H1 (cell line): ENCODE measurements around the gene PRDM15. TPM values are rescaled to one million over a fixed set of nuclear protein-coding genes. Genes with fewer than 3 reads are reported as not detected.

ENCODE experiments used
- CTCF ChIA-PET: fragments of 300-600 bp; sonication (Branson Sonifier 250); formaldehyde crosslinking; loops from one replicate; lab custom pipeline; 2021; ENCODE audit not compliant: partially characterized antibody; lab: Charles Lee
- POLR2A ChIA-PET: fragments of 300-600 bp; sonication (Branson Sonifier 250); formaldehyde crosslinking; loops from one replicate; lab custom pipeline; 2021; ENCODE audit warnings: inconsistent platforms; ENCODE audit not compliant: partially characterized antibody; lab: Charles Lee
- DNase-seq, 2 experiments: peaks; one replicate each; pipeline versions ENCODE4 v3.0.0 to v3.0.0-alpha.2; 2010 to 2022; ENCODE audit warnings: low spot score in 2 of 2, low read depth in 1 of 2, mixed read lengths in 1 of 2
- FAIRE-seq: peaks from 2 replicates; lab custom pipeline; 2011; peaks lifted over from hg19 to GRCh38; lab: Jason Lieb, UNC
- H2AFZ ChIP-seq: 2 replicates; pipeline ENCODE4 v1.8.1; 2012; ENCODE audit warnings: low read length, inconsistent platforms
- H2AK5ac ChIP-seq: 2 replicates; pipeline ENCODE4 v1.6.1; 2013; ENCODE audit warnings: low read depth, low read length
- H2BK120ac ChIP-seq: replicated peaks from 2 replicates; pipeline ENCODE3; 2013; ENCODE audit warnings: low read depth, low read length, inconsistent platforms
- H2BK12ac ChIP-seq: 2 replicates; pipeline ENCODE4 v1.6.1; 2013; ENCODE audit warnings: low read depth, low read length
- H2BK15ac ChIP-seq: 2 replicates; pipeline ENCODE4 v1.6.1; 2013; ENCODE audit warnings: low read length
- H2BK20ac ChIP-seq: 2 replicates; pipeline ENCODE4 v1.6.1; 2013; ENCODE audit warnings: low read length
- H2BK5ac ChIP-seq: 2 replicates; pipeline ENCODE4 v1.6.1; 2013; ENCODE audit warnings: low read depth, low read length
- H3K14ac ChIP-seq: 2 replicates; pipeline ENCODE4 v1.6.1; 2013; ENCODE audit warnings: inconsistent platforms; ENCODE audit not compliant: insufficient read length
- H3K18ac ChIP-seq: 2 replicates; pipeline ENCODE4 v1.6.1; 2013; ENCODE audit warnings: low read length; ENCODE audit errors: extremely low read depth
- H3K23ac ChIP-seq: 2 replicates; pipeline ENCODE4 v1.6.1; 2013; ENCODE audit warnings: inconsistent platforms; ENCODE audit not compliant: insufficient read length
- H3K23me2 ChIP-seq: 2 replicates; pipeline ENCODE4 v1.6.1; 2013; ENCODE audit warnings: low read depth, low read length
- H3K27ac ChIP-seq: 2 replicates; pipeline ENCODE4 v1.6.1; 2011; ENCODE audit warnings: low read depth, low read length, inconsistent platforms
- H3K27me3 ChIP-seq, 4 experiments: replicated peaks in 1 of 4; 1 replicate in 1 of 4; 2 replicates in 3 of 4; pipeline versions ENCODE4 v1.6.1 to v1.8.1; 2011 to 2013; ENCODE audit warnings: low read length in 3 of 4, mild to moderate bottlenecking in 3 of 4, inconsistent platforms in 2 of 4, mixed read lengths in 2 of 4, moderate library complexity in 1 of 4; ENCODE audit not compliant: control insufficient read depth in 3 of 4, insufficient read depth in 3 of 4; ENCODE audit errors: extremely low read depth in 1 of 4
- H3K36me3 ChIP-seq, 4 experiments: 2 replicates each; pipeline versions ENCODE4 v1.6.1 to v1.8.1; 2011 to 2013; ENCODE audit warnings: mild to moderate bottlenecking in 4 of 4, low read length in 3 of 4, moderate library complexity in 2 of 4, control low read depth in 1 of 4, inconsistent platforms in 1 of 4; ENCODE audit not compliant: insufficient read depth in 4 of 4, control insufficient read depth in 2 of 4
- H3K4ac ChIP-seq: replicated peaks from 2 replicates; pipeline ENCODE3; 2013; ENCODE audit warnings: low read length, low read depth, mixed read lengths, inconsistent platforms; ENCODE audit not compliant: insufficient read length
- H3K4me1 ChIP-seq, 4 experiments: replicated peaks in 1 of 4; 1 replicate in 1 of 4; 2 replicates in 3 of 4; pipeline versions ENCODE4 v1.6.1 to v1.8.1; 2011 to 2013; ENCODE audit warnings: low read length in 3 of 4, inconsistent platforms in 2 of 4, mixed read lengths in 1 of 4; ENCODE audit not compliant: insufficient read depth in 4 of 4, control insufficient read depth in 3 of 4
- H3K4me2 ChIP-seq, 2 experiments: 2 replicates each; pipeline versions ENCODE4 v1.6.1 to v1.8.1; 2011 to 2013; ENCODE audit warnings: low read depth in 2 of 2, low read length in 2 of 2, control low read depth in 1 of 2, inconsistent platforms in 1 of 2, mild to moderate bottlenecking in 1 of 2; ENCODE audit not compliant: insufficient read depth in 1 of 2
- H3K4me3 ChIP-seq, 4 experiments: fragments of 200-600, 300-600 bp in 1 of 4; sonication (generic), shearing (Covaris generic), sonication (Bioruptor Twin) in 1 of 4; 2 replicates each; pipeline versions ENCODE4 v1.5.1 to v1.8.1; 2011 to 2016; ENCODE audit warnings: low read length in 4 of 4, low read depth in 3 of 4, control low read depth in 2 of 4, inconsistent platforms in 2 of 4, mild to moderate bottlenecking in 2 of 4, mixed read lengths in 1 of 4, moderate library complexity in 1 of 4; ENCODE audit not compliant: insufficient read depth in 2 of 4; ENCODE audit errors: extremely low read depth in 1 of 4
- H3K56ac ChIP-seq: replicated peaks from 2 replicates; pipeline ENCODE3; 2013; ENCODE audit warnings: low read depth, mild to moderate bottlenecking, mixed read lengths, low read length, inconsistent platforms; ENCODE audit not compliant: insufficient read length
- H3K79me1 ChIP-seq: 2 replicates; pipeline ENCODE4 v1.6.1; 2013; ENCODE audit warnings: low read depth, low read length, control low read depth
- H3K79me2 ChIP-seq, 2 experiments: 2 replicates each; pipeline versions ENCODE4 v1.6.1 to v1.8.1; 2012 to 2013; ENCODE audit warnings: low read length in 2 of 2, mild to moderate bottlenecking in 2 of 2, inconsistent platforms in 1 of 2; ENCODE audit not compliant: insufficient read depth in 2 of 2, control insufficient read depth in 1 of 2
- H3K9ac ChIP-seq, 4 experiments: replicated peaks in 1 of 4; 1 replicate in 1 of 4; 2 replicates in 3 of 4; pipeline versions ENCODE4 v1.6.1 to v1.8.1; 2011 to 2013; ENCODE audit warnings: low read depth in 3 of 4, low read length in 3 of 4, control low read depth in 2 of 4, mild to moderate bottlenecking in 2 of 4, moderate library complexity in 2 of 4, inconsistent platforms in 1 of 4; ENCODE audit errors: extremely low read depth in 1 of 4
- H3K9me3 ChIP-seq, 2 experiments: 2 replicates each; pipeline versions ENCODE4 v1.6.1 to v1.8.1; 2012 to 2013; ENCODE audit warnings: mild to moderate bottlenecking in 2 of 2, moderate library complexity in 2 of 2, control low read depth in 1 of 2, inconsistent platforms in 1 of 2, low read depth in 1 of 2, low read length in 1 of 2, mixed read lengths in 1 of 2; ENCODE audit not compliant: insufficient read depth in 2 of 2
- H4K20me1 ChIP-seq, 2 experiments: replicated peaks in 1 of 2; 2 replicates each; pipeline versions ENCODE3 to v1.8.1; 2011 to 2013; ENCODE audit warnings: inconsistent platforms in 2 of 2, low read length in 2 of 2, mild to moderate bottlenecking in 1 of 2; ENCODE audit not compliant: insufficient read depth in 2 of 2, control insufficient read depth in 1 of 2
- H4K5ac ChIP-seq: 2 replicates; pipeline ENCODE4 v1.6.1; 2013; ENCODE audit warnings: low read length, low read depth, mixed read lengths, inconsistent platforms; ENCODE audit not compliant: insufficient read length
- H4K8ac ChIP-seq: 2 replicates; pipeline ENCODE4 v1.8.0; 2013; ENCODE audit warnings: mild to moderate bottlenecking, moderate library complexity, low read length, inconsistent platforms; ENCODE audit not compliant: insufficient read depth; ENCODE audit errors: extremely low read depth
- H4K91ac ChIP-seq: replicated peaks from 2 replicates; pipeline ENCODE3; 2013; ENCODE audit warnings: low read length, mixed read lengths, inconsistent platforms; ENCODE audit not compliant: insufficient read length
- EGR1 ChIP-seq: IDR thresholded peaks from 2 replicates; pipeline ENCODE4 v1.6.1; 2011; ENCODE audit warnings: low read depth, low read length, borderline replicate concordance
- JUND ChIP-seq: IDR thresholded peaks from 2 replicates; pipeline ENCODE4 v1.6.1; 2011; ENCODE audit warnings: mild to moderate bottlenecking, improper control_type of control experiment, low read length
- MAFK ChIP-seq: IDR thresholded peaks from 2 replicates; pipeline ENCODE4 v1.6.1; 2012; ENCODE audit warnings: low read depth, mild to moderate bottlenecking, improper control_type of control experiment, low read length
- POU5F1 ChIP-seq: IDR thresholded peaks from 2 replicates; pipeline ENCODE4 v1.6.1; 2011; ENCODE audit warnings: low read depth, mild to moderate bottlenecking, low read length, moderate library complexity
- SP1 ChIP-seq: IDR thresholded peaks from 2 replicates; pipeline ENCODE4 v1.6.1; 2011; ENCODE audit warnings: low read depth, low read length
- SP4 ChIP-seq: IDR thresholded peaks from 2 replicates; pipeline ENCODE4 v1.6.1; 2012; ENCODE audit warnings: low read length, inconsistent platforms
- WGBS, 2 experiments: shearing (Covaris generic) in 1 of 2; methylation state at CpG; one replicate each; pipeline versions ENCODE4 v1.1.6 to v1.1.7; 2013 to 2015; ENCODE audit warnings: low lambda C conversion rate in 2 of 2, mixed read lengths in 2 of 2, inconsistent platforms in 1 of 2, low coverage in 1 of 2, missing lambda C conversion rate in 1 of 2; ENCODE audit not compliant: insufficient replicate concordance in 2 of 2, insufficient coverage in 1 of 2, insufficient read length in 1 of 2; ENCODE audit errors: extremely low coverage in 1 of 2, missing lambda C conversion rate in 1 of 2; 5-methylcytosine and 5-hydroxymethylcytosine counted together
- polyA plus RNA-seq, 7 experiments: library from polyadenylated mRNA; depleted of rRNA in 3 of 7; stranded (reverse) in 5 of 7; unstranded in 2 of 7; fragments of >200 nt in 5 of 7; fragments of 200-250 nt in 2 of 7; gene quantifications; 1 replicate in 5 of 7; 2 replicates in 1 of 7; 4 replicates in 1 of 7; pipeline versions ENCODE4 v1.2.1 to v1.2.3, GENCODE V29; 2011 to 2013; ENCODE audit warnings: missing spikeins in 2 of 7, mixed read lengths in 2 of 7
- total RNA-seq: library from RNA; stranded (reverse); fragmentation: NEBNext Ultra II Directional; extraction: Animal tissue kit (Norgen Biotek cat#: 25700); gene quantifications from 2 replicates; pipeline ENCODE4 v1.2.1, GENCODE V29; 2021

Gene PRDM15
- total and polyA plus RNA-seq, 2 of the 8 experiments (the other 6 are each of a cell fraction or from before 2014, with no cell fraction given), result 9.7 to 10.5 TPM

GRCh38 chr21:41864311-41865001 is 14.7 kb downstream of the PRDM15 start:
- H2AFZ ChIP-seq, result no peak overlapping the region
- FAIRE-seq (no peak), DNase-seq (no peak)
- no peak overlapping the region for H3K23ac ChIP-seq
- no peak overlapping the region for H3K4me3 ChIP-seq
- H3K4ac ChIP-seq, result no peak overlapping the region
- no peaks in the 10 kb centered on the region for H3K27me3 ChIP-seq
- no peak for TF ChIP-seq JUND
- no peak for TF ChIP-seq MAFK
- TF ChIP-seq SP1, result no peak
- TF ChIP-seq SP4, result no peak
- no peak for TF ChIP-seq POU5F1
- TF ChIP-seq EGR1, result peak; percentile 23; the same call in 1 of the 2 replicates
- H4K8ac ChIP-seq, result no peak overlapping the region
- H4K5ac ChIP-seq, result no peak overlapping the region
- no peak overlapping the region for H2BK120ac ChIP-seq
- peaks cover 0 to 2% (median 0%) of the 10 kb centered on the region in 4 experiments; a peak in 2 of 8 replicates for H3K36me3 ChIP-seq
- no peak overlapping the region for H2BK15ac ChIP-seq
- WGBS, 2 experiments, result 91% methylated on average over 6 of the region's 10 CpGs; no CpG with 5 or more reads in 1 of the 2 experiments
- H3K14ac ChIP-seq, result no peak overlapping the region
- peaks cover 0 to 3% (median 0%) of the 10 kb centered on the region in 4 experiments; a peak in 2 of 7 replicates for H3K4me1 ChIP-seq
- H3K79me1 ChIP-seq, result peaks cover 2% of the 10 kb centered on the region; the same call in 1 of the 2 replicates
- H2AK5ac ChIP-seq, result no peak overlapping the region
- 0 out of 2 replicates have a peak overlapping the region, but pooled peaks have one; percentile 49 for H2BK5ac ChIP-seq
- H4K20me1 ChIP-seq, result peaks cover 0 to 1% of the 10 kb centered on the region in 2 experiments
- no peak overlapping the region for H2BK20ac ChIP-seq
- CTCF ChIA-PET, result interaction anchor here (0.7 to 1.1 kb wide), 4 partner anchors 12 to 623 kb away, joined by 3 to 5 read pairs (median 4); no protein-coding TSS in a partner anchor
- no peaks in the 10 kb centered on the region for H3K23me2 ChIP-seq
- no peak overlapping the region for H3K56ac ChIP-seq
- no peak overlapping the region for H3K27ac ChIP-seq
- no peak overlapping the region for H3K9ac ChIP-seq
- H3K4me2 ChIP-seq, result peak overlapping the region in 1 of 2 experiments; percentile 13; a peak in 1 of 4 replicates
- no peak overlapping the region for H2BK12ac ChIP-seq
- H3K79me2 ChIP-seq, result peaks cover 0 to 16% of the 10 kb centered on the region in 2 experiments; a peak in 2 of 4 replicates
- no peak overlapping the region for H3K18ac ChIP-seq
- no peaks in the 10 kb centered on the region for H3K9me3 ChIP-seq
- no peak overlapping the region for H4K91ac ChIP-seq
- POLR2A ChIA-PET, result interaction anchor here (1.0 kb wide), 1 partner anchor 16 kb away, joined by 3 read pairs; no protein-coding TSS in a partner anchor
